SK-N-SH (cell line): ENCODE data around the gene NR3C1.

Experiments
- CTCF ChIP-seq: fragments of 200-600 bp; sonication (generic); IDR thresholded peaks from 2 replicates; pipeline ENCODE4 v1.6.1; 2017; ENCODE audit warnings: antibody characterized with exemption, mild to moderate bottlenecking, moderate library complexity
- EP300 ChIP-seq, 2 experiments: IDR thresholded peaks; 2 replicates each; pipeline versions ENCODE4 v1.4.0 to v1.6.1; 2012; ENCODE audit warnings: borderline replicate concordance in 1 of 2, low read depth in 1 of 2, low read length in 1 of 2
- NFIC ChIP-seq: IDR thresholded peaks from 2 replicates; pipeline ENCODE4 v1.4.0; 2012; ENCODE audit warnings: borderline replicate concordance
- RFX5 ChIP-seq: IDR thresholded peaks from 2 replicates; pipeline ENCODE4 v1.6.1; 2012; ENCODE audit warnings: mild to moderate bottlenecking, improper control_type of control experiment, low read length
- SIN3A ChIP-seq: IDR thresholded peaks from 2 replicates; pipeline ENCODE4 v1.6.1; 2012; ENCODE audit warnings: low read depth, mild to moderate bottlenecking, low read length, moderate library complexity, borderline replicate concordance
- YY1 ChIP-seq: IDR thresholded peaks from 2 replicates; pipeline ENCODE4 v1.4.0; 2012; ENCODE audit warnings: low read depth, mild to moderate bottlenecking
- TF ChIP-seq, protein P1 (sequence below): IDR thresholded peaks from 2 replicates; pipeline ENCODE4 v1.4.0; 2012; ENCODE audit warnings: low read depth
- TF ChIP-seq, protein P2 (sequence below): IDR thresholded peaks from 2 replicates; pipeline ENCODE4; 2012
- TF ChIP-seq, protein P3 (sequence below): fragments of 150-350 bp; IDR thresholded peaks from 2 replicates; pipeline ENCODE4 v1.6.1; 2017; ENCODE audit warnings: antibody characterized with exemption, low read length, low read depth, borderline replicate concordance
- TF ChIP-seq, protein P4 (sequence below): IDR thresholded peaks from 2 replicates; pipeline ENCODE4 v1.4.0; 2012; ENCODE audit warnings: low read depth, borderline replicate concordance

DNA sequence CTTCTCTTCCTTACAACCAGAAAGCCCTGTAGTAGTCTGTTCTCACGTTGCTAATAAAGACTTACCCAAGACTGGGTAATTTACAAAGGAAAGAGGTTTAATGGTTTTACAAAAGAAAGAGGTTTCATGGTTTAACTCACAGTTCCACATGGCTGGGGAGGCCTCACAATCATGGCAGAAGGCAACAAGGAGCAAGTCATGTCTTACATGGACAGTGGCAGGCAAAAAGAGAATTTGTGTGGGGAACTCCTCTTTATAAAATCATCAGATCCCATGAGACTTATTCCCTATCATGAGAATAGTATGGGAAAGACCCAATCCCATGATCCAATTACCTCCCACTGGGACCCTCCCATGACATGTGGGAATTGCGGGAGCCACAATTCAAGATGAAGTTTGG, 164.9 kb downstream of the NR3C1 start:
- TF ChIP-seq NFIC (no peak), CTCF (no peak), YY1 (no peak), RFX5 (no peak), EP300 (IDR thresholded peaks at IDR 0.05; ENCODE audit: borderline replicate concordance in 1 of 2, low read depth in 1 of 2, low read length in 1 of 2) (no peak), SIN3A (no peak)
- TF ChIP-seq, protein P1, sequence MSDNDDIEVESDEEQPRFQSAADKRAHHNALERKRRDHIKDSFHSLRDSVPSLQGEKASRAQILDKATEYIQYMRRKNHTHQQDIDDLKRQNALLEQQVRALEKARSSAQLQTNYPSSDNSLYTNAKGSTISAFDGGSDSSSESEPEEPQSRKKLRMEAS = no peak
- TF ChIP-seq, protein P2, sequence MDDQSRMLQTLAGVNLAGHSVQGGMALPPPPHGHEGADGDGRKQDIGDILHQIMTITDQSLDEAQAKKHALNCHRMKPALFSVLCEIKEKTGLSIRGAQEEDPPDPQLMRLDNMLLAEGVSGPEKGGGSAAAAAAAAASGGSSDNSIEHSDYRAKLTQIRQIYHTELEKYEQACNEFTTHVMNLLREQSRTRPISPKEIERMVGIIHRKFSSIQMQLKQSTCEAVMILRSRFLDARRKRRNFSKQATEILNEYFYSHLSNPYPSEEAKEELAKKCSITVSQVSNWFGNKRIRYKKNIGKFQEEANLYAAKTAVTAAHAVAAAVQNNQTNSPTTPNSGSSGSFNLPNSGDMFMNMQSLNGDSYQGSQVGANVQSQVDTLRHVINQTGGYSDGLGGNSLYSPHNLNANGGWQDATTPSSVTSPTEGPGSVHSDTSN = no peak
- TF ChIP-seq, protein P3, sequence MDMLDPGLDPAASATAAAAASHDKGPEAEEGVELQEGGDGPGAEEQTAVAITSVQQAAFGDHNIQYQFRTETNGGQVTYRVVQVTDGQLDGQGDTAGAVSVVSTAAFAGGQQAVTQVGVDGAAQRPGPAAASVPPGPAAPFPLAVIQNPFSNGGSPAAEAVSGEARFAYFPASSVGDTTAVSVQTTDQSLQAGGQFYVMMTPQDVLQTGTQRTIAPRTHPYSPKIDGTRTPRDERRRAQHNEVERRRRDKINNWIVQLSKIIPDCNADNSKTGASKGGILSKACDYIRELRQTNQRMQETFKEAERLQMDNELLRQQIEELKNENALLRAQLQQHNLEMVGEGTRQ = no peak
- TF ChIP-seq, protein P4, sequence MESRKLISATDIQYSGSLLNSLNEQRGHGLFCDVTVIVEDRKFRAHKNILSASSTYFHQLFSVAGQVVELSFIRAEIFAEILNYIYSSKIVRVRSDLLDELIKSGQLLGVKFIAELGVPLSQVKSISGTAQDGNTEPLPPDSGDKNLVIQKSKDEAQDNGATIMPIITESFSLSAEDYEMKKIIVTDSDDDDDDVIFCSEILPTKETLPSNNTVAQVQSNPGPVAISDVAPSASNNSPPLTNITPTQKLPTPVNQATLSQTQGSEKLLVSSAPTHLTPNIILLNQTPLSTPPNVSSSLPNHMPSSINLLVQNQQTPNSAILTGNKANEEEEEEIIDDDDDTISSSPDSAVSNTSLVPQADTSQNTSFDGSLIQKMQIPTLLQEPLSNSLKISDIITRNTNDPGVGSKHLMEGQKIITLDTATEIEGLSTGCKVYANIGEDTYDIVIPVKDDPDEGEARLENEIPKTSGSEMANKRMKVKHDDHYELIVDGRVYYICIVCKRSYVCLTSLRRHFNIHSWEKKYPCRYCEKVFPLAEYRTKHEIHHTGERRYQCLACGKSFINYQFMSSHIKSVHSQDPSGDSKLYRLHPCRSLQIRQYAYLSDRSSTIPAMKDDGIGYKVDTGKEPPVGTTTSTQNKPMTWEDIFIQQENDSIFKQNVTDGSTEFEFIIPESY = no peak
